ENCODE measurements around the gene EXOC4. TPM values are rescaled to one million over a fixed set of nuclear protein-coding genes. Genes with fewer than 3 reads are reported as not detected.

EXOC4 gene
- total and polyA plus RNA-seq, 2 of the 8 experiments (the other 6 are each of a cell fraction or from before 2014, with no cell fraction given) = 27.0 to 67.3 TPM

GRCh38 chr7:133839121-133839520 lies 586.2 kb downstream of the EXOC4 start:
- Histone ChIP-seq H4K5ac (ENCODE audit: insufficient read length, low read depth, low read length) (no peak overlapping the region), H3K23ac (ENCODE audit: insufficient read length) (no peak overlapping the region), H3K27me3 (replicated peaks in 1 of 4; ENCODE audit: control insufficient read depth in 3 of 4, extremely low read depth in 1 of 4, insufficient read depth in 3 of 4, low read length in 3 of 4) (no peaks in the 10 kb centered on the region), H3K14ac (ENCODE audit: insufficient read length) (no peak overlapping the region), H3K4me2 (ENCODE audit: insufficient read depth in 1 of 2, low read depth in 2 of 2, low read length in 2 of 2) (no peak overlapping the region), H3K79me1 (ENCODE audit: low read depth, low read length) (no peaks in the 10 kb centered on the region), H3K4ac (replicated peaks; ENCODE audit: insufficient read length, low read depth, low read length) (no peak overlapping the region), H3K4me3 (ENCODE audit: extremely low read depth in 1 of 4, insufficient read depth in 2 of 4, low read depth in 3 of 4, low read length in 4 of 4) (no peak overlapping the region), H2BK120ac (replicated peaks; ENCODE audit: low read depth, low read length) (no peak overlapping the region), H2BK12ac (ENCODE audit: low read depth, low read length) (no peak overlapping the region), H4K91ac (replicated peaks; ENCODE audit: insufficient read length, low read length) (no peak overlapping the region), H4K20me1 (replicated peaks in 1 of 2; ENCODE audit: control insufficient read depth in 1 of 2, insufficient read depth in 2 of 2, low read length in 2 of 2) (no peaks in the 10 kb centered on the region), H3K23me2 (ENCODE audit: low read depth, low read length) (no peaks in the 10 kb centered on the region), H2AFZ (ENCODE audit: low read length) (no peak overlapping the region), H3K9me3 (ENCODE audit: insufficient read depth in 2 of 2, low read depth in 1 of 2, low read length in 1 of 2) (no peaks in the 10 kb centered on the region), H3K36me3 (ENCODE audit: control insufficient read depth in 2 of 4, insufficient read depth in 4 of 4, low read length in 3 of 4) (no peaks in the 10 kb centered on the region), H3K79me2 (ENCODE audit: control insufficient read depth in 1 of 2, insufficient read depth in 2 of 2, low read length in 2 of 2) (no peaks in the 10 kb centered on the region), H2BK5ac (ENCODE audit: low read depth, low read length) (no peak overlapping the region), H3K4me1 (replicated peaks in 1 of 4; ENCODE audit: control insufficient read depth in 3 of 4, insufficient read depth in 4 of 4, low read length in 3 of 4) (peaks cover 0 to 4% (median 0%) of the 10 kb centered on the region in 4 experiments; a peak in 1 of 7 replicates), H2BK15ac (ENCODE audit: low read length) (no peak overlapping the region), H3K9ac (replicated peaks in 1 of 4; ENCODE audit: extremely low read depth in 1 of 4, low read depth in 3 of 4, low read length in 3 of 4) (no peak overlapping the region), H3K27ac (ENCODE audit: low read depth, low read length) (no peak overlapping the region), H4K8ac (ENCODE audit: extremely low read depth, insufficient read depth, low read length) (no peak overlapping the region), H2BK20ac (ENCODE audit: low read length) (no peak overlapping the region), H3K18ac (ENCODE audit: extremely low read depth, low read length) (no peak overlapping the region), H2AK5ac (ENCODE audit: low read depth, low read length) (no peak overlapping the region), H3K56ac (replicated peaks; ENCODE audit: insufficient read length, low read depth, low read length) (no peak overlapping the region)
- no peak for FAIRE-seq
- no peak for TF ChIP-seq GABPA (IDR thresholded peaks at IDR 0.05; ENCODE audit: borderline replicate concordance, insufficient read depth, low read length)
- TF ChIP-seq KDM5A (IDR thresholded peaks at IDR 0.05; ENCODE audit: low read length) = no peak
- no peak for TF ChIP-seq SIX5 (IDR thresholded peaks at IDR 0.05; ENCODE audit: low read depth, low read length)
- no peak for TF ChIP-seq BCL11A (IDR thresholded peaks at IDR 0.05; ENCODE audit: low read depth in 2 of 2, low read length in 2 of 2)
- CTCF ChIA-PET (ENCODE audit: partially characterized antibody) = interaction anchor here (0.6 to 1.6 kb wide), 3 partner anchors 14 to 177 kb away, joined by 3 to 4 read pairs (median 4); no protein-coding TSS in a partner anchor
- DNase-seq (ENCODE audit: low read depth in 1 of 2, low spot score in 2 of 2) = no peak
- 80% methylated on average over 3 of the region's 3 CpGs; no CpG with 5 or more reads in 1 of the 2 experiments for WGBS, 2 experiments (ENCODE audit: extremely low coverage in 1 of 2, insufficient coverage in 1 of 2, insufficient read length in 1 of 2, insufficient replicate concordance in 2 of 2, low coverage in 1 of 2, low lambda C conversion rate in 2 of 2, missing lambda C conversion rate in 1 of 2)
- POLR2A ChIA-PET (ENCODE audit: partially characterized antibody) = no interaction called here
